Neural progenitor cell (in vitro differentiated cells): ENCODE data around the gene MON1B. TPM values are rescaled to one million over a fixed set of nuclear protein-coding genes. Genes with fewer than 3 reads are reported as not detected.

Experiments
- DNase-seq: peaks from one replicate; pipeline ENCODE4 v3.0.0-alpha.2; 2016; ENCODE audit warnings: low spot score
- H2AFZ ChIP-seq: fragments of 200-600 bp; sonication (generic); replicated peaks from 2 replicates; pipeline ENCODE4 v1.6.1; 2016; ENCODE audit warnings: antibody characterized with exemption
- H3F3A ChIP-seq: fragments of 200-600 bp; sonication (generic); 2 replicates; pipeline ENCODE4 v1.6.1; 2016; ENCODE audit warnings: antibody characterized with exemption, low read depth
- H3K27ac ChIP-seq: fragments of 200-600 bp; sonication (generic); 2 replicates; pipeline ENCODE4 v1.5.1; 2016; ENCODE audit warnings: mild to moderate bottlenecking
- H3K27me3 ChIP-seq: fragments of 200-600 bp; sonication (generic); 2 replicates; pipeline ENCODE4 v1.6.1; 2016; ENCODE audit warnings: mild to moderate bottlenecking, moderate library complexity
- H3K36me3 ChIP-seq: fragments of 200-600 bp; sonication (generic); 2 replicates; pipeline ENCODE4 v1.5.1; 2016
- H3K4me1 ChIP-seq: fragments of 200-600 bp; sonication (generic); 2 replicates; pipeline ENCODE4 v1.6.1; 2016; ENCODE audit warnings: mixed run types
- H3K4me2 ChIP-seq: fragments of 200-600 bp; sonication (generic); 2 replicates; pipeline ENCODE4 v1.6.1; 2016
- H3K4me3 ChIP-seq: fragments of 200-600 bp; sonication (generic); 2 replicates; pipeline ENCODE4 v1.5.1; 2016
- H3K79me2 ChIP-seq: fragments of 200-600 bp; sonication (generic); 2 replicates; pipeline ENCODE4 v1.6.1; 2016; ENCODE audit warnings: low read depth
- H3K9ac ChIP-seq: fragments of 200-600 bp; sonication (generic); 2 replicates; pipeline ENCODE4 v1.6.1; 2016
- H3K9me3 ChIP-seq: fragments of 200-600 bp; sonication (generic); 2 replicates; pipeline ENCODE4 v1.5.1; 2016; ENCODE audit warnings: low read depth
- H4K20me1 ChIP-seq: fragments of 200-600 bp; sonication (generic); 2 replicates; pipeline ENCODE4 v1.6.1; 2016; ENCODE audit warnings: low read depth
- H3K27ac Mint-ChIP-seq: 3 replicates; pipeline ENCODE4 v1.8.0; 2021; ENCODE audit warnings: mixed read lengths
- H3K27me3 Mint-ChIP-seq: 2 replicates; pipeline ENCODE4 v1.8.0; 2022; ENCODE audit warnings: low read depth, mild to moderate bottlenecking, inconsistent platforms, moderate library complexity, mixed read lengths; ENCODE audit not compliant: insufficient read depth
- H3K36me3 Mint-ChIP-seq: 3 replicates; pipeline ENCODE4 v1.8.0; 2021; ENCODE audit warnings: mixed read lengths
- H3K4me1 Mint-ChIP-seq: 3 replicates; pipeline ENCODE4 v1.8.0; 2021; ENCODE audit warnings: mixed read lengths
- H3K4me3 Mint-ChIP-seq: 3 replicates; pipeline ENCODE4 v1.8.0; 2021; ENCODE audit warnings: mild to moderate bottlenecking, moderate library complexity, mixed read lengths
- H3K9me3 Mint-ChIP-seq: 3 replicates; pipeline ENCODE4 v1.8.0; 2020; ENCODE audit warnings: mixed read lengths
- CTCF ChIP-seq: fragments of 200-600 bp; sonication (generic); IDR thresholded peaks from 2 replicates; pipeline ENCODE4 v1.5.1; 2017; ENCODE audit warnings: antibody characterized with exemption, mild to moderate bottlenecking
- EZH2 ChIP-seq: fragments of 200-600 bp; sonication (generic); IDR thresholded peaks from 2 replicates; pipeline ENCODE4 v1.6.1; 2017; ENCODE audit warnings: antibody characterized with exemption, mild to moderate bottlenecking, moderate library complexity
- EZH2phosphoT487 ChIP-seq: fragments of 200-600 bp; sonication (generic); IDR thresholded peaks from 2 replicates; pipeline ENCODE4 v1.6.1; 2017; ENCODE audit warnings: antibody characterized with exemption
- total RNA-seq: library from RNA; depleted of rRNA; stranded (reverse); fragments of >200 nt; gene quantifications from 2 replicates; pipeline ENCODE4 v1.2.3, GENCODE V29; 2015; ENCODE audit warnings: low replicate concordance

Gene MON1B
- total RNA-seq, 1 donor from 2014 or later: 9.1 TPM

- Histone ChIP-seq H2AFZ (peak overlapping the region; percentile 88), H3K36me3 (no peaks in the 10 kb centered on the region), H3K27ac (peak overlapping the region; percentile 84), H3K4me2 (peak overlapping the region; percentile 88), H3K79me2 (peaks cover 21% of the 10 kb centered on the region), H3K9ac (peak overlapping the region; percentile 46), H3K27me3 (peaks cover 6% of the 10 kb centered on the region), H3K4me3 (peak overlapping the region; percentile 88), H3K4me1 (peaks cover 7% of the 10 kb centered on the region), H4K20me1 (no peaks in the 10 kb centered on the region), H3K9me3 (no peaks in the 10 kb centered on the region), H3F3A (peaks cover 14% of the 10 kb centered on the region)
- H3K36me3 Mint-ChIP-seq: peaks cover 6% of the 10 kb centered on the region
- H3K4me1 Mint-ChIP-seq: peaks cover 25% of the 10 kb centered on the region
- H3K27me3 Mint-ChIP-seq: peaks cover 2% of the 10 kb centered on the region
- TF ChIP-seq CTCF (no peak), EZH2phosphoT487 (no peak), EZH2 (no peak)
- H3K4me3 Mint-ChIP-seq: peak overlapping the region; percentile 99
- no peaks in the 10 kb centered on the region for H3K9me3 Mint-ChIP-seq
- H3K27ac Mint-ChIP-seq: peak overlapping the region; percentile 97
- DNase-seq: no peak
These were observed 856 bp upstream of the MON1B start for GRCh38 chr16:77190190-77190477.

GRCh38 chr16:77191259-77191969, 424 bp downstream of the MON1B start:
- peak overlapping the region; percentile 99 for H3K4me3 Mint-ChIP-seq
- Histone ChIP-seq H3K4me3 (peak overlapping the region; percentile 88), H3K4me1 (peaks cover 7% of the 10 kb centered on the region), H4K20me1 (no peaks in the 10 kb centered on the region), H3K9me3 (no peaks in the 10 kb centered on the region), H3K9ac (peak overlapping the region; percentile 63), H2AFZ (peak overlapping the region; percentile 80), H3K79me2 (peaks cover 21% of the 10 kb centered on the region), H3K27me3 (no peaks in the 10 kb centered on the region), H3F3A (peaks cover 14% of the 10 kb centered on the region), H3K36me3 (no peaks in the 10 kb centered on the region), H3K4me2 (peak overlapping the region; percentile 88), H3K27ac (peak overlapping the region; percentile 84)
- H3K9me3 Mint-ChIP-seq: no peaks in the 10 kb centered on the region
- peaks cover 2% of the 10 kb centered on the region for H3K27me3 Mint-ChIP-seq
- peak; percentile 37 for DNase-seq
- H3K4me1 Mint-ChIP-seq: peaks cover 25% of the 10 kb centered on the region
- H3K36me3 Mint-ChIP-seq: peaks cover 11% of the 10 kb centered on the region
- H3K27ac Mint-ChIP-seq: peak overlapping the region; percentile 97
- TF ChIP-seq CTCF (no peak), EZH2 (no peak)

GRCh38 chr16:77193377-77193776, 2.4 kb downstream of the MON1B start:
- Histone ChIP-seq H3K9ac (no peak overlapping the region), H3K4me1 (peaks cover 7% of the 10 kb centered on the region), H3K27me3 (no peaks in the 10 kb centered on the region), H4K20me1 (no peaks in the 10 kb centered on the region), H3K79me2 (peaks cover 21% of the 10 kb centered on the region), H3K4me3 (no peak overlapping the region), H3K4me2 (no peak overlapping the region), H3K9me3 (no peaks in the 10 kb centered on the region), H3F3A (peaks cover 14% of the 10 kb centered on the region), H3K36me3 (no peaks in the 10 kb centered on the region), H3K27ac (no peak overlapping the region), H2AFZ (no peak overlapping the region)
- DNase-seq: no peak
- no peak overlapping the region for H3K27ac Mint-ChIP-seq
- peaks cover 2% of the 10 kb centered on the region for H3K27me3 Mint-ChIP-seq
- peaks cover 15% of the 10 kb centered on the region for H3K36me3 Mint-ChIP-seq
- peak overlapping the region; percentile 44 for H3K4me3 Mint-ChIP-seq
- H3K4me1 Mint-ChIP-seq: peaks cover 25% of the 10 kb centered on the region
- no peak for TF ChIP-seq EZH2
- TF ChIP-seq EZH2phosphoT487: no peak
- TF ChIP-seq CTCF: no peak
- H3K9me3 Mint-ChIP-seq: no peaks in the 10 kb centered on the region
